Measurements from ENCODE around the gene COG7.

Gene COG7

DNA sequence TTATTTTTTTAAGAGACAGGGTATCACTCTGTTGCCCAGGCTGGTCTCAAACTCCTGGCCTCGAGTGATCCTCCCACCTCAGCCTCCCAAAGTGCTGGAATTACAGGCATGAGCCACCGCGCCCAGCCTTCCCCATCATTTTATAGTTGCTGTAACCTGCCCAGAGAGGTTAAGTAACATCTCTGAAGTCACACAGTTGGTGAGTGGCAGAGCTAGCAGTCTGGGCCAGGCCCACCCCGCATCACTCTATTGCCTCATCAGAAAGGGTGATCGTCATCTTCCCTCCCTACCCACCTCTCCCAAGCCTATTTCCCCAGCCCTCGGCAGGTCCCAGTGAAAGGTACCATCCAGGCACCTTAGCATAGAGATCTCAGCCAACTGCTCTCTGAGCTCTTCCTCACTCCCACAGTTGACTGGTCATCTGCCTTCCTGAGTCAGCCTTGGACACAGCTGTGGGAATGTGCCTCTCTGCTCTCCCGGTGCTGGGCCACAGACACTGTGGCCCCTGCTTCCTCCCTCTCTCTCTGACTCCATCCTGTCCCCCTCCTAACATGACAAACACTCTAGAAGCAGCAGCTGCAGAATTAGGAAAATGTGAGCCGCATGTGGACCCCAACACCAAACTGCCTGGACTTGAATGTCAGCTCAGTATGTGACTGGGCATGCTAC lies 93.8 kb downstream of the COG7 start:
- DNase-seq (ENCODE audit: low read depth in 2 of 2) = no peak

DNA sequence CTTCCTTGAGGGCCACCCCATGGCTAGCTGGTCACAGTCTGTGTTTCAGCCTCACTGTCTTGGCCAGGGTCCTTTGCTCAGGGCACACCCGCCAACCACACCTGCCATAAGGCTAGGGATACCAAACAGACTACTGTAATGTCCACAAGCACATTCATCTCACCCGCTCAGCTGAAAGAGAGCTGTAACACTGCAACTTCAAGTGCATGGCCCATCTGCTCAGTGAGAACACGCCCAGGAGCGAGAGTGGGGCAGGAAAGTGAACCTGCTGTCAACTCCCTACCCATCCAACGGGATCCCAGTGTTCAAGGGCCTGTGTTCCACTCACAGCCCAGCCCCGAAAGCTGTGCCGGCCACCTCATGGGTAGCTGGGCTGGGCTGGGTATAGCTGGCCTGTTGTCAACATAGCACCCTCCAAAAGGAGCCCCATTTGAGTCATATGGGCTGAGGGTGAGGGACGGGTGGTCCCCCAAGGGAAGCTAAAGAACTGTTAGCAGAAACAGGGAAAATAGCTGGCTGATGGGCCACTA lies 95.2 kb downstream of the COG7 start:
- DNase-seq (ENCODE audit: low read depth in 2 of 2) = no peak

DNA sequence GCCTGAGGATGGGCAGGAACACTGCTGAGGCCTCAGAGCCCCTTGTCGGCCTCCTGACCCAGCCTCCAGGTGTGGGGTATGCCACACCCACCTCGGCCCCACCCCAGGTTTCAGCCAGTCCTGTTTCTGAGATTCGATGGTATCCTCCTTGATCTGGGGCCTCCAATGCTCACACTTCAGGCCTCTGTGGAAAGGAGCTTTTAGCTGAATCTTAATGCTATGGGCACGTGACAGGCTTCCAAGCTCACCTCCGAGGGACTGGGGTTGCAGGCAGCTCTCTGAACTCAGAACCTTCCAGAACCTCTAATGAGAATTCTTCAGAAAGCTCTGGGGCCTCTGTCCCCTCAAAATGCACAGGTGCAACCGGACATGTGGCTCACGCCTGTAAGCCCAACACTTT lies 96.0 kb downstream of the COG7 start:
- DNase-seq (ENCODE audit: low read depth in 2 of 2) = no peak

DNA sequence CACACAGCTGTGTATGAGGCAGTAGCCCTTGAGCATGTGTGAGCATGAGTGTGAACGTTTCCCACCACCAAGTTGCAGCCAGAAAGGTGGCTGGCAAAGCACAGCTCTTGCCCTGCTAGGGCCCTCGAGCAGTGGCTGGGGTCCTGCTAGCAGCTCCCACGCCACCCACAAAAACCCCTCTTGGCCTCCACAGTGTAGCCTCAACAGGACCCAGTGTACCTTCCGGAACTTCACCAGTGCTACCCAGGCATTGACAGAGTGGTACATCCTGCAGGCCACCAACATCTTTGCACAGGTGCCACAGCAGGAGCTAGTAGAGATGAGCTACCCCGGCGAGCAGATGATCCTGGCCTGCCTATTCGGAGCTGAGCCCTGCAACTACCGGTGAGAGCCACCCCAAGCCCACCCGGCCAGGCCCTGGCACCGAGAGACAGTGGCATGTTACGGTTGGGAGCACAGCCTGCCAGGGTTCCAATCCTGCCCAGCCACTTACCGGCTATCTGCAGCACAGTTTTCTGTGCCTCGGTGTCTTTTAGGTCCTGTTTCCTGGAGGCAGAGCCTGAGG lies 97.8 kb downstream of the COG7 start:
- DNase-seq (ENCODE audit: low read depth in 2 of 2) = no peak

DNA sequence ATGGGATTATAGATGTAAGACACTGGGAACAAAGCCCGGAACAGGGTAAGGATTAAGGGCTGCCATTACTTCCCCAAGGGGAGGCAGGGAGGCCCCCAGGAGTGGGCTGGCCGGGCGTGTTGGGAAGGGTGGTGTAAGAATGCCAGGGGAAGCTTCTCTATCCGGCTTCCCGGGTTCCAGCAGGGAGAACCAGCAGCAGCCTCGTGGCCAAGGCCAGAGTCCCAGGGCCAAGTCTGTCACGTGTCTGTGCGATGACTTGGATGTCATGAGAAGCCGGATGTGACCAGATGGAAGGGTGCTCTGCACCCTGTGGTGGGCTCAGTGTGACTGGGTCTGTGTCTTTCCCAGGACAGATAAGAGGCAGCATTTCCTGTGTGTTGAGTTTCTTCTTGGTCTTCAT lies 98.7 kb downstream of the COG7 start:
- DNase-seq (ENCODE audit: low read depth in 2 of 2) = no peak

DNA sequence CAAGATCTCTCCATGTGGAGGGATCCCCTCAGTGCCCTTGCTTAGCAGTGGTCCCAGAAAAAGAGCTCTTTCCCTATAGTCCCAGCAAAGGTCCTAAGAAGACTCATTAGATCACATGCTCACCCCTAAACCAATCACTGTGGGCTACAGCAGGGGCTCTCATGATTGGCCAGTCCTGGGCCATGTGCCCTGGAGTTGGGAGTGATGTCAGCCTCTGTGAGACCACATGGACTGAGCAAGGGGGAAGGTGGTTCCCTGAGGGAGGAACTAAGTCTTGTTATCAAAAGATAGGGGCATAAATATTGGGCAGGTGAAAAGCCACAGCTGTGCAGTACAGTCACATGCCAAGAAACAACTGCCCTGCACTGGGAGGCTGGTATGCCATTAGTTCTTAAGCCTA lies 99.5 kb downstream of the COG7 start:
- no peak for DNase-seq (ENCODE audit: low read depth in 2 of 2)

DNA sequence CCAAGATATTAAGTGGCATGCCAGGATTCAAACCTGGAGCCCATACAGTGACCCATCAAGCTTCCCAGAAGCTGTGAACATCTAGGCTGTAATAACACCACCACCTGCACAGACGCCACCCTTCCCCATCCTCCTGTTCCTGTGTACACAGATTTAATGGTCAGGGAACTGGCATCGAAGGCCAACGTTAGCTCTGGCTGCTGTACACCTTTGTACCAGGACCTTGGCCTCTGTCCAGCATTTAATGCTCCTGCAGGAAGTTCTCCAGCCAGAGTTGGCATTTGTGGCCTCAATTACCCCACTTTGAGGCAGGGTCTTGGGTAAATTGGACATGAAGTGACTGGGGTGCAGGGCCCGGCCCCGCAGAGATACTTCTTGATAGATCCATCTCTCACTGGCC lies 101.6 kb downstream of the COG7 start:
- no peak for DNase-seq (ENCODE audit: low read depth in 2 of 2)

DNA sequence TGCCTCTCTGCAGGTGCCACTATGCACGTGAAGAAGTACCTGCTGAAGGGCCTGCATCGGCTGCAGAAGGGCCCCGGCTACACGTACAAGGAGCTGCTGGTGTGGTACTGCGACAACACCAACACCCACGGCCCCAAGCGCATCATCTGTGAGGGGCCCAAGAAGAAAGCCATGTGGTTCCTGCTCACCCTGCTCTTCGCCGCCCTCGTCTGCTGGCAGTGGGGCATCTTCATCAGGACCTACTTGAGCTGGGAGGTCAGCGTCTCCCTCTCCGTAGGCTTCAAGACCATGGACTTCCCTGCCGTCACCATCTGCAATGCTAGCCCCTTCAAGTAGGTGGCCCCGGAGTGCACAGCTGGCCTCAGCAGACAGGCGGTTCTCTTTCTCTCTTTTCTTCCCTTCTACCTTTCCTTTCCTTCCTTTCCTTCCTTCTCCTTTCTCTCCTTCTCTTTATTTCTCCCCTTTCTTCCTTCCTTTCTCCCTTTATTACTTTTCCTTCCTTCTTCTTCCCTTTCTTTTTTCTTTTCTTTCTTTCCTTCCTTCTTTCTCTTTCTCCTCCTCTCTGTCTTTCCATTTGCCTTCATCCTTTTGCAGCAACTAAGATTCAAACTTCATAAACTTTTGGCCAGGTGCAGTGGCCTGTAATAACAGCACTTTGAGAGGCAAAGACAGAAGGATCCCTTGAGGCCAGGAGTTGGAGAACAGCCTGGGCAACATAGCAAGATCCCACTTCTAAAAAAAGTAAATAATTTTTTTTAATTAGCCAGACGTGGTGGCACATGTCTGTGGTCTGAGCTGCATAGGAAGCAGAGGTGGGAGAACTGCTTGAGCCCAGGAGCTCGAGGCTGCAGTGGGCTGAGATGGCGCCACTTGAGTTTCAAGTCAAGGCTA lies 104.2 kb downstream of the COG7 start:
- no peak for DNase-seq (ENCODE audit: low read depth in 2 of 2)

DNA sequence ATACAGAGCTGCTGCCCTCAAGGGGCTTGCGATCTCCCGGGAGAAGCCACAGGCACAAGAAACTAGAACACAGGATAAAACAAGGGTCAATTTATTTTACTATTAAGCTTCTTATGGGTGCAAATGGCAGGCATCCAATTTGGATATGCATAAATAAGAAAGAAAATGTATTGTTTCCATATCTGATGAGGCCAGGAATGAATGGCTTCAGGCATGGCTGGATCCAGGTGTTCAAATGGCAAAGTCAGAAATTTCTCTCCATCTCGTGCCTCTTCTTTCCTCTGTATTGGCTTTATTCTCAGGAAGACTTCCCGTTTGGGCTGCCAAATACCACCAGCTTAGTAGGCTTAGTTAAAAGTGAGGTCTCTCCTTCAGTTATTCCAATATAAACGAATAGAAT lies 107.8 kb downstream of the COG7 start:
- no peak for DNase-seq (ENCODE audit: low read depth in 2 of 2)

DNA sequence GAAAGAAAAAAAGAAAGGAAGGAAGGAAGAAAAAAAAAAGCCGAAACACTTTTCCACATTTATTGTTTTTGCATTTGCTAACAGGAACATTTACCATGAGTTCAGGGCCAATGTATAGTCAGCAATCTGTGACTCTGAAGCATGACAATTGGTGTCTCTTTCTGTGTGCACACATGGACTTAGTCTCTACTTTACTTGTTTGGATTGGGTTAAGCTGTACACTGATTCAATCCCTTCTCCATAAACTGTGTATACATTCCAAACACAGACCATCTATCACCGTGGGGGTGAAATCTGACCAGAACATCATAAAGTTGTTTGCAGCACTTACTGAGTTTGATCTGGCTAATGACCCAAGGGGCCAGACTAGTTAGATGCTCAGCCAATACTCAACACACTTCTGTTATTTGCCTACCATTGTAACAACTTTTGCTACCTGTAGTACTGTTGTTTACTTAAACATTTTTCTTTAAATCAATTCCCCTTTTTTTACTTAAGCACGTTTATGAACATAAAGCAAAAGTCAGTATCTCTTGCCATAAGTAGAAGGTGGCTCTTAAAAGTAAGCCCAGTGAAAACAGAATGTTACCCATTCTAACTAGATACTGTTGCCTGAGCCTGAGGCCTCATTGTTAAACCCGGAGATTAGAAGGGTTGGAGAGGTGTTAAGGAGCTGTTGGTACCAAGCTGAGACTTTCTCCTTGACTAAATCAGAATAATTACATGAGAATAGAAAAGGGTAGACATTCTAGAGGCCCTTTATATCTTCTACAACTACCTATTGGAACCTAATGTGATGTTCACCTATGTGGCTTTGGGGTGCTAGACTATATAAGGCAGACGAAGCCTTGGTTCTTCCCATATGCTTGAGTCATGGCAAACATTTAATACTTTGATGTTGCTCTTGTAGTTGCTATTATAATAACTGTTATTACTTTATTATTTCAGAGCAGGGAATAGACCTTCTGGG lies 109.1 kb downstream of the COG7 start:
- no peak for DNase-seq (ENCODE audit: low read depth in 2 of 2)

DNA sequence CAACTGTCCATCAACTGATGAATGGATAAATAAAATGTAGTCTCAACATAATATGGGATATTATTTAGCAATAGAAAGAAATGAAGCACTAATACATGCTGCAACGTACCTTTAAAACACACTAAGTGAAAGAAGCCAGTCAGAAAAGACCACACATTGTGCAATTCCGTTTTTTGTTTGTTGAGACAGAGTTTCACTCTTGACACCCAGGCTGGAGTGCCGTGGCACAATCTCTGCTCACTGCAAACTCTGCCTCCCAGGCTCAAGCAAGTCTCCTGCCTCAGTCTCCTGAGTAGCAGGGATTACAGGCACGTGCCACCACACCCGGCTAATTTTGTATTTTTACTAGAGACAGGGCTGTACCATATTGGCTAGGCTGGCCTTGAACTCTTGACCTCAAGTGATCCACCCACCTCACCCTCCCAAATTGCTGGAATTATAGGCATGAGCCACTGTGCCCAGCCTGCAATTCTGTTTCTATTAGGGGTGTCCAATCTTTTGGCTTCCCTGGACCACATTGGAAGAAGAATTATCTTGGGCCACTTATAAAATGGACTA lies 110.8 kb downstream of the COG7 start:
- no peak for DNase-seq (ENCODE audit: low read depth in 2 of 2)

DNA sequence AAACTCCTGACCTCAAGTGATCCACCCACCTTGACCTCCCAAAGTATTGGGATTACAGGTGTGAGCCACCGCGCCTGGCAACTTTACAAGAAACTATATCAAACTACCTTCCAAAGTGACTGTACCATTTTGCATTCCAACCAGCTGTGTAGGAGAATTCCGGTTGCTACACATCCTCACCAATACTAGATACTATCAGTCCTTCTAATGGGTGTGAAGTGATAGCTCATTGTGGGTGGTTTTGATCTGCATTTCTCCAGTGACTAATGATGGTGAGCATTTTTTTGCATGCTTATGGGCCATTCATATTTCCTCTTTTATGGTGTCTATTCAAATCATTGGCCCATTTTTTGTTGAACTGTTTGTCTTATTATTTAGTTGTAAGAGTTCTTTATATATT lies 113.2 kb downstream of the COG7 start:
- no peak for DNase-seq (ENCODE audit: low read depth in 2 of 2)

All from stimulated activated CD8-positive, alpha-beta memory T cell treated with anti-CD3 and anti-CD28 coated beads, Interleukin-7, amount 100 ng/mL, for 1 hour (primary cell).